ENCODE results near the gene NTN5. TPM values are rescaled to one million over a fixed set of nuclear protein-coding genes. Genes with fewer than 3 reads are reported as not detected.

NTN5 gene
- total and polyA plus RNA-seq, 9 of the 15 experiments (the other 6 are each of a cell fraction or from before 2014, with no cell fraction given), result not detected

- TF ChIP-seq HMBOX1 (IDR thresholded peaks at IDR 0.05) (no peak), HINFP (tag; conservative IDR thresholded peaks at IDR 0.05; ENCODE audit: low read depth) (no peak), ETV1 (tag; conservative IDR thresholded peaks at IDR 0.05; ENCODE audit: low read depth) (no peak), ZNF146 (CRISPR knock-in tag; IDR thresholded peaks at IDR 0.05; ENCODE audit: unreplicated experiment) (no peak), NBN (IDR thresholded peaks at IDR 0.05; ENCODE audit: low read depth) (no peak), XRCC3 (IDR thresholded peaks at IDR 0.05) (no peak), ARID1B (IDR thresholded peaks at IDR 0.05) (no peak), PHB (CRISPR knock-in tag; IDR thresholded peaks at IDR 0.05) (no peak), TCF3 (CRISPR knock-in tag; IDR thresholded peaks at IDR 0.05) (no peak), FOXJ3 (CRISPR knock-in tag; IDR thresholded peaks at IDR 0.05) (no peak), NCOA4 (IDR thresholded peaks at IDR 0.05; ENCODE audit: partially characterized antibody) (no peak), RBM17 (IDR thresholded peaks at IDR 0.05; ENCODE audit: borderline replicate concordance, low read depth, low read length) (no peak), ZKSCAN8 (CRISPR knock-in tag; IDR thresholded peaks at IDR 0.05) (no peak), PHF20 (IDR thresholded peaks at IDR 0.05; ENCODE audit: partially characterized antibody) (no peak), EHMT2 (IDR thresholded peaks at IDR 0.05) (no peak), TAF1 (IDR thresholded peaks at IDR 0.05; ENCODE audit: control insufficient read depth, extremely low read depth, insufficient read depth, low read length, severe bottlenecking) (no peak), ZNF75A (CRISPR knock-in tag; IDR thresholded peaks at IDR 0.05) (no peak), XRCC5 (IDR thresholded peaks at IDR 0.05; ENCODE audit: low read depth, low read length) (no peak), SMAD4 (CRISPR knock-in tag; conservative IDR thresholded peaks at IDR 0.05) (no peak)
Observed at GRCh38 chr19:48713864-48714755, 41.3 kb upstream of the NTN5 start (continued).
